HS-27A (cell line): ENCODE data around the gene DMXL1.
"Not testable (repeated sequence)": the region's sequence is repeated elsewhere in the genome, so short reads cannot be mapped to it uniquely, and the experiment has no call there.

Experiments used
- DNase-seq: peaks from one replicate; pipeline ENCODE4 v3.0.0-alpha.2; 2012; ENCODE audit warnings: low read depth, missing footprints

Gene DMXL1

DNA sequence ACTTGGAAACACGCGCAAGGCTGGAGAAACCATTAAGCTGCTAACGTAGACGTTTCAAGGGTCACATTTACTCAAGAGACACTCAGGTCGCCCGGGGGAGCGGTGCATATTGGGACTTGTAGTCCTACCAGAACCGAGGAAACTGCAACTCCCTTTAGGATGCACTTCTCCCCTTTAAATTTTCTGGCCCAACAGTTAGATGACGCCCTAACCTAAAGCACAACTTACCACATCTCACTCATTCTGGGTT is 384 bp upstream of the DMXL1 start:
- no peak for DNase-seq

DNA sequence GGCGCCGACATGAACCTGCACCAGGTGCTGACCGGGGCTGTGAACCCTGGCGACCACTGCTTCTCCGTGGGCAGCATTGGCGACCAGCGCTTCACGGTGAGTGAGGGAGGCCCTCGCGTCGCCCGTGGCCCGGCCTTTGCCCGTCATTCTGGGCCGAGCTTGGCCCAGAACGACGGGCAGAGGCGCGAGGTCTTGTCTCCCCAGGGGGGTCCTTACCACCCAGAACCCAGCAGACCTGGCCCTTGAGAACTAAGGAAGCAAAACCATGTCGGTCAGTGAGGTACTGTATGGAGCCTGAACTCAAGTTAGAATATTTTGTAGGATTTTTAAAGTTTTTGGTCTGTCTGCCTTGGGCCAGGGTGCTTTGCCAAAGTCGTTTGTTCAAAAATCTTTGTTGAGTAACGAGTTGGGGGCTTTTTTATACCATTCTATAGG is 691 bp downstream of the DMXL1 start:
- DNase-seq, result no peak

DNA sequence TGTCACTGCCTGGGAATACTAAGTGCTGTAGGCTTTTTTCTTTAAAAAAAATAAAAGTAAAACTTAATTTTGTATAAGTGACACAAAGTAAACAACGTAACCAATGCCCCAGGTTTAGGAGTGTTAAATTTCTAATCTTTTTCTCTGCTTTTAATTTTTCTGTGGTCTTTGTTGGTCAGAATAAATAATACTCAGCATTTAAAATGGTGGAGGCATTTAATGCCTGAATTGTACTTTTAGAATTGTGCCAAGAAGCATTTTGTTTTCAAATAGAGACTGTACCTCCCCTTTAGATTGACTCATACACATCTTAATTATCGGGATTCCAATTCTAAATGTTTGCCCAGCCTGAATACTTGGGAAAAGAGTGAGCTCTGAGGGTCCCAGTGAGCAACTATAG is 1.6 kb downstream of the DMXL1 start:
- no peak for DNase-seq

DNA sequence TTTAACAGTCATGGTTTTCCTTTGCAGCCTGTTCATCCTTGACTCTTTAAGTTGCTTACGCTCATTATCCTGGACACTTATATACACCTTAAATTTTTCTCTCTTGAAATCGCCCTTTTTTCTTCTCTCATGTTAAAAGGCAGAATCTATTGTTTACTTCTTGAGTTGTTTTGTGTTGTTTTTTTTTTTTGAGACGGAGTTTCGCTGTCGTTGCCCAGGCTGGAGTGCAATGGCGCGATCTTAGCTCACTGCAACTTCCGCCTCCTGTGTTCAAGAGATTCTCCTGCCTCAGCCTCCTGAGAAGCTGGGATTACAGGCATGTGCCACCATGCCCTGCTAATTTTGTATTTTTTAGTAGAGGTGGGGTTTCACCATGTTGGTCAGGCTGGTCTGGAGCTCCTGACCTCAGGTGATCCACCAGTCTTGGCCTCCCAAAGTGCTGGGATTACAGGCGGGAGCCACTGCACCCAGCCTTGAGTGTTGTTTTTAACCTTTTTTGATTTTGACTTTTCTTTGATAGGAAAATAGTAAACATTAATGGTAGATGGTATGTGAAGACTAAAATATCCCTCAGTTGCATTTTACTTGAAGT is 3.0 kb downstream of the DMXL1 start:
- not testable (repeated sequence) for DNase-seq

DNA sequence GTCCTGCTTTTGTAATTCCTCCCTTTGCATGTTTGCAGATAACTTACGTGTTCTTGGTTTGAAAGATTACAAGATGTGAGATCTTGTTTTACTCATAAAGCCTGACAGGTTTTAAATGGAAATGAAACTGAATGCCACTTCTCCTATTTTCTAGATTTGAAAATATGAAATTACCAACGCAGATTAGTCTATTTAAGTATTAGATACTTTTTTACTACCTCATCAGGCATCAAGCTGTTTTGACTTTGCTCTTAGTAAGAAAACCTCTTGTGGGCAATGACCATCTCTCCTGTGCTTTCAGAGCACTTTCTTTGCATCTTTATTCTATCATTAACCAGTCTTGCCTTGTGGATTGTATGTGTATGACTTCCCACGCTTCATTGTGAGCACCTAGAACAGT is 3.5 kb downstream of the DMXL1 start:
- DNase-seq, result no peak

DNA sequence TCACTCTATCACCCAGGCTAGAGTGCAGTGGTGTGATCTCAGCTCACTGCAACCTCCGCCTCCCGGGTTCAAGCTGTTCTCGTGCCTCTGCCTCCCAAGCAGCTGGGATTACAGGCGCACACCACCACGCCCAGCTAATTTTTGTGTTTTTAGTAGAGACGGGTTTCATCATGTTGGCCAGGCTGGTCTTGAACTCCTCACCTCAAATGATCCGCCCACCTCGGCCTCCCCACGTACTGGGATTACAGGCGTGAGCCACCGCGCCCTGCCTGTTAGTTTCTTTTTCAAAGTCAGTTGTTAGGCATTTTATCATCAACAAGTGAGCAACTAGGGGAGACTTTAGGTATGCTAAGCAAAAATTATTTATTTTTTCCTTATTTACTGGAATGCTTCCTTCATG is 4.4 kb downstream of the DMXL1 start:
- DNase-seq, result not testable (repeated sequence)

DNA sequence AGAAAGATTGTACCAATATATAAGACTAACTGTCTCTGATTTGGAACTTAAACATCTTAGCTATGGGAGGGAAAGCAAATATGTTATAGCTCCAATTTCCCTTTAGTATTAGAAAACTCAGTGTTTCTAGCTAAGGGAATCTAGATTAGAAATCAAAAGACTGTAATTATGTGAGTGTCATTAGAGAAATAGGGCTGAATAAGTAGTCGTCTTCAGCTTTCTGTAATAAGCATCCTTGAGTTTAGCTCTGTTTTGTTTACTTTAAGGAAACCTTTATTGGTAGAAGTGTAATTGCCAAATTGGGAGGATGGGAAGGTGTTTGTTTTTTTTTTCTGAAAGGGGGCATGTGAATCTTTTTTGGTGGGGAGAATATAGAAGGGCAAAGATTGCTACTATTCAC is 5.2 kb downstream of the DMXL1 start:
- no peak for DNase-seq

DNA sequence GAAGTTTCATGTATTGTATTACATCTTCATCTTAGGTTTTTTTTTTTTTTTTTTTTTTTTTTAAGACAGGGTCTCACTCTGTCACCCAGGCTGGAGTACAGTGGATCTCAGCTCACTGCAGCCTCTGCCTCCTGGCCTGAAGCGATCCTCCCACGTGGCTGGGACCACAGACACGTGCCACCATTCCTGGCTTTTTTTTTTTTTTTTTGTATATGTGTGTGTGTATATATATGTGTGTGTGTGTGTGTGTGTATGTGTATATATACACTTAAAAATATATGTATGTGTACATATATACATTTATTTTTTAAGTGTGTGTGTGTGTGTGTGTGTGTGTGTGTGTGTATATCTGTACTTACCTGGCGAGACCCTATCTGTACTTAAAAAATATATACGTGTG is 6.6 kb downstream of the DMXL1 start:
- DNase-seq, result no peak

DNA sequence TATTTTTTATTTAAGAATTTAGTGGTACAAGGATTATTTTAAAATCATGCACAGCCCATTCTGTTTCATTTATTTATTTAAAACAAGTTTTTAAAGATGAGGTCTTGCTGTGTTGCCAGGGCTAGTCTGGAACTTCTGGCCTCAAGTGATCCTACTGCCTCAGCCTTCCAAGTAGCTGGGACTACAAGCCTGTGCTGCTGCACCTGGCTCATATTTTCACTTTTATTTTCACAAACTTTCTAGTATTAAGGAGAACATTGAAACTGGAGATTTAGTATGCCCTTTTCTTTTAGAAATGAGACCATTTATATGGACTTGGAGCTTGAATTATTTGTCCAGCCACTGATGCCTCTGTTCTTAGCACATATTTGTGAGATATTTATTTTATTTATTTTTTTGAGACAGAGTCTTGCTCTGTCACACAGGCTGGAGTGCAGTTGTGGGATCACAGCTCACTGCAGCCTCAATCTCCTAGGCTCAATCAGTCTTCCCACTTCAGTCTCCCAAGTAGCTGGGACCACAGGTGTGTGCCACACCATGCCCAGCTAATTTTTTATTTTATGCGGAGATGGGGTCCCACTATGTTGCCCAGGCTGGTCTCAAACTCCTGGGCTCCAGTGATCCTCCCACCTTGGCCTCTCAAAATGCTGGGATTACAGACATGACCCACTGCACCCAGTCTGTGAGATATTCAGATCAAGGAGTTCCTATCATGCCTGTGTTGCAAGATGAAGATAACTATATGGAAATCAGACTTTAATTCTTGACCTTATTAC is 7.4 kb downstream of the DMXL1 start:
- DNase-seq, result no peak

DNA sequence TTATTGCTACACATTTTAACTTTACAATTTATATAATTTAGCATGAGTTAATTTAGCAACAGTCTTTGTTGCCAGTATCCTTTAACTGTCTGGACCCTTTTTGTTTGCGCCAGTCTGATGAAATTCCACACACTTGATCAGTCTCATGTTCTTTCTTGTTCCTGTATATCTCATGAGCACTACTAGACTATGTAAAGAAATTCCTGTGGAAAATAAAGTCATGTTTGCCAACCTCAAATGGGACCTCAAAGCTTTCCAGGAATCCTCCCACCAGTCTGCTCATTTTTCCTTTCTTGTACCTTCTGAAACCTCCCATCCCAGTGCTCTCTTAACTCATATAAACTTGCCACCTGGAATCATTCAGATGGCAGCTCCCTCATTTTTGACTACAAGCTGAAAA is 8.0 kb downstream of the DMXL1 start:
- no peak for DNase-seq

DNA sequence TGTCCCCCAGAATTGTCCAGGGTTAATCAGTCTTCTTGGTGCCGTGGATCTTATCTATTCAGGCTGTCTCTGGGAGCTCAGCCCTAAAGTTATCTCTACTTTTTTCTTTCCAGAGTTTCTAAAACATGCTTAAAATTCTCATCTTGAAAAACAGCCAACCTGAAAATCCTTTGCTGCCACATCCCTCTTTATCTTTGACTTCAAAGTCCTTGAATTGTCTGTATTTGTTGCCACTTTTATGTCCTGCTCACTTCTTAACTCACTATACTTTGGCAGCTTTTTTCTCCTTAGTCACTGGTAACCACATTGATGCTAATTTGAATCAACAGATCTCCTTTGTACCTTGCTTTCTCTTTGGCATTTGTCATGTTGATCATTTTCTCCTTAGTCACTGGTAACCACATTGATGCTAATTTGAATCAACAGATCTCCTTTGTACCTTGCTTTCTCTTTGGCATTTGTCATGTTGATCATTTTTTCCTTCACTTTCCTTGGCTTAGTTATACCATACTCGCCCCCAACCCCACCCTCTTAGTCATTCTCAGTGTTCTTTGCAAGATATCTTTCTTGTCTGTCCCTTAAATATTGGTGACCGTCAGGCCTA is 8.5 kb downstream of the DMXL1 start:
- DNase-seq, result no peak

DNA sequence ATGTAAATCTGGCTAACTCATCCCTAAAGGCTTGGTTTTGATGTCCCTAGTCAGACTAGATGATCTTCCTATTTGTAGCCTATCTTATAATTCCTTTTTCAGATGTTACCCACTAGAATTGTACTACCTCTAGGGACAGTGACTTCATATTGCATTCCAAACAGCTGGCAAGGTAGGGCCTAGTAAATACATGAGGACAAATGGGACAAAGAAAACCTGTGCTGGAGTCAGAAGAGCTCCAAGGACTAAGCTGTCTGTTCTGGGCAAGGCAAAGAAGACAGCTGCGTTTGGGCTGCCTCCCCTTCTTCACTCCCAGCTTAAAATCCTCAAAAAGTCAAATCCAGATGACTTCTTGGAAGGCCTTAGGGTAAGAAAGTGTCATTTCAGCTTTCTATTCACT is 10.0 kb downstream of the DMXL1 start:
- DNase-seq, result no peak

DNA sequence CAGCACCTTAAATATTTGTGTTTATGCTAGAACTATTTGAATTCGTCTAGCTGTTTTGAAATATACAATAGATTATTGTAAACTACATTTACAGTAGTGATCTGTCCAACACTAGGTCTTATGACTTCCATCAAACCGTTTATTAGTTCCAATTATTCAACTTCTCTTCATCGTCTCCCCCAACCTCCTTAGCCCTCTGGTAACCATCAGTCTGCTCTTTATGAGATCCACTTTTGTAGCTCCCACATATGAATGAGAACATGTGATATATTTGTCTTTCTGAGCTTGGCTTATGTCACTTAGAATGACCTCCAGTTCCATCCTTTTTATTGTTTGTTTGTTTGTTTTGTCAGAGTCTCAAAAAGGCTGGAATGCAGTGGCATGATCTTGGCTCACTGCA is 11.8 kb downstream of the DMXL1 start:
- no peak for DNase-seq

DNA sequence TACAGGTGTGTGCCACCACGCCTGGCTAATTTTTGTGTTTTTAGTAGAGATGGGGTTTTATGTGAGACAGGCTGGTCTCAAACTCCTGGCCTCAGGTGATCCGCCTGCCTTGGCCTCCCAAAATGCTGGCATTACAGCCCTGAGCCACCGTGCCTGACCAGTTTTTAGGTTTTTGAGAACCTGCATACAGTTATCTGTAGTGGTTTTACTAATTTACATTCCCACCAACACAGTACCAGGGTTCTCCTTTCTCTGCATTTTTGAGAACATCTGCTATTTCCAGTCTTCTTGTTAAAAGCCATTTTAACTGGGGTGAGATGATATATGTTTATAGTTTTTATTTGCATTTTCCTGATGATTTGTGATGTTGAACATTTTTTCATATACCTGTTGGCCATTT is 12.8 kb downstream of the DMXL1 start:
- no peak for DNase-seq

DNA sequence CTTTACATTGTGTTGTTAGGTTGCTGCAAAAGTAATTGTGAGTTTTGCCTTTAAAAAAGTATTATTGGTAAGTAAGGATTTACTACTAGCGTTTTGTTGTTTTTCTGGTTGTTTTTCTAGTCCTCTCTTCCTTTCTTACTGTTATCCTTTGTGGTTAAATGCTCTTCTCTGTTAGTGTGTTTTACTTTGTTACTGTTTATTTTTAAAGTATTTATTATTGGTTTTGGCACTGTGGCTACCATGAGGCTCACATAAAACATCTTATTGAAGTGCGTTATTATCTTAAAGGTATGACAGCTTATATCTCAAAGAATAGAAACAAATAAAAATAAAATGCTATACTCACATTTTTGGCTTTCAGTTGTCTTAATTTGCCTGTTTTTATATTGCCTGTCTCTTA is 17.6 kb downstream of the DMXL1 start:
- no peak for DNase-seq

DNA sequence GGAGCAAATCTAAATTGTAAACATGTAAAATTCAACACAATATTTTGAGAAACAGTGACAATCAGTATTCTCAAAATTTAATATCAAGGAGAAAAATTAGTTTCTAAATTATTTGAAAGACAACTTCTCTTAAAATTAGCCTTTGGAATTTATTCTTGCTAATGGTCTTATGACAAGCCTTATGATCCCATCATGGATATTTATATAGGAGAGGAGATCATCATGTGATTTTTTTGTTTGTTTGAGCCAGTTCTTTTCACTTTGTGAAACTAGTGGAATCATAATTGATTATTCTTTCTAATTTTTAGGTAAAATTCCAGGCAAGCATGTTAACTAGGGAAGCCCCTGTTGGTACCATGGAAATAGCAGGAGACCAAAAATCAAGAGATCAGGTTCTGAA is 24.7 kb downstream of the DMXL1 start:
- no peak for DNase-seq

DNA sequence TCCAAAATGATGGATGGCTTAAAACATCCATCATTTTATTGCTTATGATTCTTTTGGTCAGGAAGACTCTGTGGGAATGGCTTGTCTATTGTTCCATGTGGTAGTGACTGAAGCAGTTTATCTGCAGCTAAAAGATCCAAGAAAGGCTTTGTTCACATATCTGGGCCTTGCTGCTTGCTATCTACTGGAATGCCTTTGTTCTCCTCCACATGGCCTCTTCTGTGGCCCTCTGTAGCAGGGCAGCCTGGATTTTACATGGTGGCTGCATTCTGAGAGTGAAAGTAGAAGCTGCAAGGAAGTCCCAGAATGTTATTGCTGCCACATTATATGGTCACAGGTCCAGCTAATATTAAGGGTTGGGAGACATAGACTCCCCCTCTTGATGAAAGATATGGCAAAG is 35.1 kb downstream of the DMXL1 start:
- no peak for DNase-seq

DNA sequence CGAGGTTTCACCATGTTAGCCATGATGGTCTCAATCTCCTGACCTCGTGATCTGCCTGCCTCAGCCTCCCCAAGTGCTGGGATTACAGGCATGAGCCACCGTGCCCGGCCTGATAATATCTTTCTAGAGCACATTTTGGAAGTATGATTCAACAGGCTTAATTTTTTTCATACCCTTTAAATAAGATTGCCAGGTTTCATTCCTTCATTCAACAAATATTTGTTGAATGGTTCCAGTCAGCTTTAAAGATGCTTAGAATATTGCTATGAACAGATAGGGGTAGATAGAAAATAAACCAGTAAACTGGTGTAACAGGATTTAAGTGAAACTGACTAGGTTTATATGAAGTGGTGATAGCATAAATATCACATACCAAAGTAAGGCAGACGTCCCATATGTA is 41.3 kb downstream of the DMXL1 start:
- DNase-seq, result no peak

DNA sequence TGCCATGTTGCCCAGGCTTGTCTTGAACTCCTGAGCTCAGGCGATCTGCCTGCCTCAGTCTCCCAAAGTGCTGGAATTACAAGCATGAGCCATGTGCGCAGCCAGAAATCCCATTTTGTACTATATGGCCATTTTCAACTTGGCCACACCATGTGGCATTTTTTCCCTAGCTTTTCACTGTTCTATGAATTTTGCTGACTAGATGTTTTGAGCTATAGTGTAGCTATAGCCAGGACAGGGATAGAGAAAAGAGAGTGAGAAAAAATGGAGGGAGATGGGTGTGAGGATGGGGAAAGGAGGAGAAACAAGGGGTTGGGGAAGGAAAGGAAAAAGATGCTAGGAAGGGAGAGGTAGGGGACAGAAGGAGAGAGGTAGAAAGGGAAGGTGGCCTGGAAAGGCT is 46.4 kb downstream of the DMXL1 start:
- DNase-seq, result no peak

DNA sequence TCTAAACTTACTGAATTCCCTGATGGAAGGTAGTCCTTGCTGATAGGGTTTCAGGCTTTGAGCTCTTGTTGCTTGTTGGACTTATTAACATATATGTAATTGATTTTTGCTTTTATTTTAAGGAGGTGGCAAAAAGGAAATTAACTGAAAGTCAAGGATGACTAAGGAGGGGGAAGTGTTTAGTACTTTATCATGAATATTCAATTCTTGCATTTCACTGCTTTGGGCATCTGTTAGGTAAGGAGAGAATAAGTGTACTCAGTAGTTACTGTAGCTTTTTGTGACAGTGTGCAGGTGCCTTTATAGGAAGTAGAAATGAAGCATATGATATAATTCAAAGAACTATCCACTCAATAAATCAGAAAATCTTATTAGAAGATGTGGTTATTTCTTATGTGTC is 47.1 kb downstream of the DMXL1 start:
- DNase-seq, result no peak

DNA sequence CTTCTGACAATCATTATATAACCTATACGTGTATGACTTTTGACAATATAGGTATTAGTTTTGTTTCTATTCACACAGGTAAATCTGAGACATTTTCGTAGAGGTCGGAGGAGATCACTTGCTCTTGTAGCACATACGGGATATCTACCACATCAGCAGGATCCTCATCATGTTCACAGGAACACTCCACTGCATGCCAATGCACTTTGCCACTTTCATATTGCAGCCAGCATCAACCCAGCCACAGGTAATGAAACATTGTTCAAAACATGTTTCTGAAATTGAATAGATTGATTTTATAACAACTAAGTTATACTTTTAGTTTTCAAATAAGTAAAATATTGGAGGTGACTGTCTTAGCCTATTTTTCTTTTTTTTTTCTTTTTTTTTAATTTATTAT is 50.0 kb downstream of the DMXL1 start:
- no peak for DNase-seq

DNA sequence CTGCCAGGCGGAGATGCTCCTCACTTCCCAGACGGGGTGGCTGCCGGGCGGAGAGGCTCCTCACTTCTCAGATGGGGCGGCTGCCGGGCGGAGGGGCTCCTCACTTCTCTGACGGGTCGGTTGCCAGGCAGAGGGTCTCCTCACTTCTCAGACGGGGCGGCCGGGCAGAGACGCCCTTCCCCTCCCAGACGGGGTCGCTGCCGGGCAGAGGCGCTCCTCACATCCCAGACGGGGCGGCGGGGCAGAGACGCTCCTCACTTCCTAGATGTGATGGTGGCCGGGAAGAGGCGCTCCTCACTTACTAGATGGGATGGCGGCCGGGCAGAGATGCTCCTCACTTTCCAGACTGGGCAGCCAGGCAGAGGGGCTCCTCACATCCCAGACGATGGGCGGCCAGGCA is 51.6 kb downstream of the DMXL1 start:
- DNase-seq, result not testable (repeated sequence)

DNA sequence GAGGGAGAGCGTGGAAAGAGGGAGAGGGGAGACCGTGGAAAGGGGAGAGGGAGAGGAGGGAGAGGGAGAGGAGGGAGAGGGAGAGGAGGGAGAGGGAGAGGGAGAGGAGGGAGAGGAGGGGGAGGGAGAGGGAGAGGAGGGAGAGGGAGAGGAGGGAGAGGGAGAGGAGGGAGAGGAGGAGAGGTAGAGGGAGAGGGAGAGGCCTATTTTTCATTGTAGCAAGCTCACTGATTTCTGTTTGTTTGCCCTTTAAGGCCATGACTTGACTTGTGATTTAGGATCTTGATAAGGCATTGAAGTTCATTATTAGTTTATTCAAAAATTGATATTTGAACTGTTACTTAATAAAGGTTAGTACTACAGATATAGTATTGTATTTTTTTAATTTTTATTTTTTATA is 52.4 kb downstream of the DMXL1 start:
- no peak for DNase-seq

DNA sequence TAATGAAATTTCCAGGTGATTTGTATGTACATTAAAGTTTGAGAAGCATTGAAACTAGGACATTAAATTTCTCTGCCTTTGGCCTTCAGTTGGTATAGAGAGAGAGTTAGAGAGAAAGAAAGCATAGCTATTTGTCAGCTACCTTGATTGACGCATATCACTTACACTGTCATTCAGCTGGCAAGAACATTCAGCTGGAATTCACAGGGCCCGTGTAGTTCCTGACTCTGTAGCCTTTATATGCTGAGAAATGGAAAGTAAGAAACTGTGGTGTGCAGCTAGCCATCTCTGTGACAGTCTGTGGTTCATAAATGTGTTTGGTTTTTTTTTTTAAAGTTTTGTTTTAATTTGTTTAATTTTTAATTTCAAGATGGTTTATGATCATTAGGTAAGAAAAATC is 58.9 kb downstream of the DMXL1 start:
- no peak for DNase-seq
